ENCODE results near the gene HS3ST4.

Gene HS3ST4

DNA sequence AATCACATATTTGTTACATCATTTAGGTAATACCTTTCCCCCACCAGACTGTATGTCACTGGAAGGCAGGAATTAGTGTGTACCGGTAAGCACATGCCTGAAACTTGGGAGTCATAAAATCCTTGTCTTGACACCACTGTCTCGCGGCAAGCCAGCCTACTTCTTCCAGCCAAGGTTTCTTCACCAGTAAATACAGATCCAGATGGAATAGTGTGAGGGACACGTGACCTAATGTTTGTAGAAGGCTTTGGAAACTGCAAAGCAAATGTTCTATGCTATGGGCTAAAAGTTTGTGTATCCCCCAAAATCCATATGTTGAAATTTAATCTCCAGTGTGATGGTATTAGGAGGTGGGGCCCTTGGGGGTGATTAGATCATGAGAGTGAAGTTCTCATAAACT, 126.1 kb downstream of the HS3ST4 start:
- TF ChIP-seq ZFX (IDR thresholded peaks at IDR 0.05; ENCODE audit: borderline replicate concordance), result no peak
- TF ChIP-seq, protein P1, sequence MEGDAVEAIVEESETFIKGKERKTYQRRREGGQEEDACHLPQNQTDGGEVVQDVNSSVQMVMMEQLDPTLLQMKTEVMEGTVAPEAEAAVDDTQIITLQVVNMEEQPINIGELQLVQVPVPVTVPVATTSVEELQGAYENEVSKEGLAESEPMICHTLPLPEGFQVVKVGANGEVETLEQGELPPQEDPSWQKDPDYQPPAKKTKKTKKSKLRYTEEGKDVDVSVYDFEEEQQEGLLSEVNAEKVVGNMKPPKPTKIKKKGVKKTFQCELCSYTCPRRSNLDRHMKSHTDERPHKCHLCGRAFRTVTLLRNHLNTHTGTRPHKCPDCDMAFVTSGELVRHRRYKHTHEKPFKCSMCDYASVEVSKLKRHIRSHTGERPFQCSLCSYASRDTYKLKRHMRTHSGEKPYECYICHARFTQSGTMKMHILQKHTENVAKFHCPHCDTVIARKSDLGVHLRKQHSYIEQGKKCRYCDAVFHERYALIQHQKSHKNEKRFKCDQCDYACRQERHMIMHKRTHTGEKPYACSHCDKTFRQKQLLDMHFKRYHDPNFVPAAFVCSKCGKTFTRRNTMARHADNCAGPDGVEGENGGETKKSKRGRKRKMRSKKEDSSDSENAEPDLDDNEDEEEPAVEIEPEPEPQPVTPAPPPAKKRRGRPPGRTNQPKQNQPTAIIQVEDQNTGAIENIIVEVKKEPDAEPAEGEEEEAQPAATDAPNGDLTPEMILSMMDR (IDR thresholded peaks at IDR 0.05), result no peak
- no peak overlapping the region for H3K27ac ChIP-seq

DNA sequence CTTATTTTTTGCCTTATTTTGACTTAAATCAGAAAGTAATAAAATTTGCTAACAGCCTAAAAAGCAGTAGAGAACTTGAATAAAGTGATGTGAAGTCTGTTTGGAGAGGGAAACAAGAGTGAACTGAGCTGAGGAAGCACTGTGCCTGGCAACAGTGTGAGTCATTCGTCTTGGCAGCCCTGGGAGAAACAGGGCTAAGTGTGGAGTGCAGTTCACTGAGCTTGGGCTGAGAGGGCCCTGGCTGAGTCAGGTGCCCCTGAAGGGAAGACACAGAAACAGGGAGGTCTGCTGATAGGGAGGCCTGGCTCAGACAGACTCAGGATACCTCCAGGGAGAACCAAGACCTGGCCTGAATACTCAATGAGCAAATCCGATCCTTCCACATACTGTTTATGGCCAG, 132.1 kb downstream of the HS3ST4 start:
- TF ChIP-seq ZFX (IDR thresholded peaks at IDR 0.05; ENCODE audit: borderline replicate concordance), result no peak
- H3K27ac ChIP-seq, result no peak overlapping the region

DNA sequence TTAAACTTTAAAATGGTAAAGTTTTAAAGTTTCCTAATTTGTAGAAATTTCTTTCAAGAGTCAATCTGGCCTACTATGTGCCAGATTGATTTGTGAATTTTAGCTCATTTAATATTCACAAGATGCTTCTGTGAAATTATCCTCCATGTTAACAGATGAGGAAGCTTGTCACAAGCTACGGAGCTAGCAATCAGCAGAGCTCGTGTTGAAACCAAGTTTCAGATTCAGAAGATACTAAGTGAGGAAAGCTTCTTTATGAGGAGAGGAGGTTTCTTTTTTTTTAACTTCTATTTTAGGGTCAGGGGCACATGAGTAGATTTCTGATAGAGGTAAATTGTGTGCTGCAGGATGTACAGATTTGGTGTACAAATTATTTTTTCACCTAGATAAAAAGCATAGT, 135.9 kb downstream of the HS3ST4 start:
- H3K27ac ChIP-seq, result no peak overlapping the region
- TF ChIP-seq, protein P1 (IDR thresholded peaks at IDR 0.05), result no peak
- no peak for TF ChIP-seq ZFX (IDR thresholded peaks at IDR 0.05; ENCODE audit: borderline replicate concordance)

DNA sequence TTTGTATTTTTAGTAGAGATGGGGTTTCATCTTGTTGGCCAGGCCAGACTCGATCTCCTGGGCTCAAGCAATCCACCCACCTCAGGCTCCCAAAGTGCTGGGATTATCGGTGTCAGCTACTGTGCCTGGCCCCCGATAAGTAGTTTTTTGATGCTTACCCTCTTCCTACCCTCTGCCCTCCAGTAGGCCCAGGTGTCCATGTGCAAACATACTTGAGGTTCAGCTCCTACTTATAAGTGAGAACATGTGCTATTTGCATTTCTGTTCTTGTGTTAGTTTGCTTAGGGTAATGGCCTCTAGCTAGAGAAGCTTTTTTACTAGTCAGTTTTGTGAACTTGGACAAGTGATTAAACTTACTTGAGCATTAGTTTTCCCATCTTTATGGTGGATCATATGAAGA, 136.8 kb downstream of the HS3ST4 start:
- no peak overlapping the region for H3K27ac ChIP-seq
- no peak for TF ChIP-seq ZFX (IDR thresholded peaks at IDR 0.05; ENCODE audit: borderline replicate concordance)
- TF ChIP-seq, protein P1 (IDR thresholded peaks at IDR 0.05), result no peak

DNA sequence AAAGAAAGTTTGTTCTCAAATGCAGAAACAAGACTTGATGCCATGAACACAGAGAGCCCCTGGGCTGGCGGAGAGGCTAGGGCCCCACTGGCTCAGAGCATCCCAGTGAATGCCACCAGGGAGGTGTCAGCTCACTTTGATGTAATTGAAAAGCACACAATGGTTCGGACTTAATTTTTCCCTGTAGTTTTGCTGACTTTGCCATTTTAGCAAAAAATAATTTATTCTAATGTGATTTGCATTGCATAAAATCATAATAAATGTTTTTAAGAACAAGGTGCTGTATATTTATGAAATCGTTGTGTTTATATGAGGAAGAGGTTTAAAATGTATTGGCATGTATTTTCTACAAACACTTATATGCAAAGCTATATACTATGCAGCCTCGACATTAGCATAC, 140.5 kb downstream of the HS3ST4 start:
- no peak for TF ChIP-seq ZFX (IDR thresholded peaks at IDR 0.05; ENCODE audit: borderline replicate concordance)
- TF ChIP-seq, protein P1 (IDR thresholded peaks at IDR 0.05), result no peak
- H3K27ac ChIP-seq, result no peak overlapping the region

DNA sequence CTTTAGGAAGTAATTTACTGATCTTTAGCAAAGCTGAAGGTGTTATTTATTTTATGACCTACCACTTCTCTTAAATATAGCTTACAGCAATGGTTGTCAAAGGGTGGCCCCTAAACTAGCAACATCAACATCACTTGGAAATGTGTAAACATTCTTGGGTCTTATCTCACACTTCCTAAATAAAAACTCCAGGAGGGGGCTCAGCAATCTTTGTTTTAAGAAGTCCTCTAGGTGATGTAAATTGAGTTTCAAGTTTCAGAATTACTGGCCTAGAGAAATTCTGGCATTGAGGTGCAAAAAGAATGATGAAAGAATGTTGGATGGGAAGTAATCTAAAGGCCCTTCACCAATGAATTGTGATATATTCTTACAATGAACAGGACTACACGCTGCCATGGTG, 142.3 kb downstream of the HS3ST4 start:
- TF ChIP-seq, protein P1 (IDR thresholded peaks at IDR 0.05), result no peak
- TF ChIP-seq ZFX (IDR thresholded peaks at IDR 0.05; ENCODE audit: borderline replicate concordance), result no peak
- H3K27ac ChIP-seq, result no peak overlapping the region

DNA sequence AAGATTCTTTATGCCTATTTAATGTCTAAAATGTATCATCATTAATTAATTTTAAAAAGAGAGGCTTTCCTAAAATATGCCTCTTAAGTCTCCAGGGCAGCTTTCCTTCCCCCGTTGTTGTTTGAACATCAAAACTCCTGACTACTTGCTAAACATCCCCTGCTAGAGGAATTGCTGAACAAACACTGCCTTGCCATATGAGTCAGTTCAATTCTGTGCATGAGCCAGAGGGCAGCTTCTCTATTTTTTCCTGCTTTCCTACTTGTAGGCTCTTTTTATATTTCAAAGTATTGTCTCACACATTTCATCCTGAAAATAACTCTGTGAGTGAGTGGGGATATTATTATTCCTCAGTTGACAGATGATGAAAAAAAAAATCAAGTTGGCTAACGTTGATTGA, 143.4 kb downstream of the HS3ST4 start:
- no peak overlapping the region for H3K27ac ChIP-seq
- no peak for TF ChIP-seq ZFX (IDR thresholded peaks at IDR 0.05; ENCODE audit: borderline replicate concordance)
- TF ChIP-seq, protein P1 (IDR thresholded peaks at IDR 0.05), result no peak

DNA sequence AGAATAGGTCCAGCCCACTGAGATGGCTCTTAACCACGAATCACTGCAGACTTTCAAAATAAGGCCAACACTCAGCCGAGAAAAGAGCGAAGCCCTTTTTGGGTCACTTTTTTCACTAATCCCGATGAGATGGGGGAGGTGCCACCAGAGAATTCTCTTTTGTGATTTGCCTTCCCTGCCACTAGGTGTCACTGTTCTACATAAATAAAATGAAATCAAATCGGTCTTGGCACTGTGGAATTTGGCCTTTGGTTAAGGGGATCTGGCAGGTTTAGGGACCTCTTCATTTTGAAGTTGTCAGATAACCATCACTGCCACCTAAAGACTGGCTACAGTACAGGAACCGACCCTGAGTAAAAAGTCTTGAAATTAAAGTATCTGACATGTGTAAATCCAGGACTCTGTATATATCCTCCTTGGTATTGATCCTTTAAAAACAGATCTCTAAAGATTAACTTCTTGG, 147.0 kb downstream of the HS3ST4 start:
- TF ChIP-seq ZFX (IDR thresholded peaks at IDR 0.05; ENCODE audit: borderline replicate concordance), result no peak
- TF ChIP-seq, protein P1 (IDR thresholded peaks at IDR 0.05), result peak; percentile 78
- H3K27ac ChIP-seq, result no peak overlapping the region
